ENCODE measurements around the gene AMIGO3.

Gene AMIGO3

GRCh38 chr3:49716169-49716568 lies 3.3 kb downstream of the AMIGO3 start:
- no peak overlapping the region for H3K4me3 ChIP-seq (replicated peaks; ENCODE audit: low read depth, low read length)
- peaks cover 21% of the 10 kb centered on the region for H3K36me3 ChIP-seq (ENCODE audit: control insufficient read depth, insufficient read depth, low read length)
- no peak for DNase-seq (ENCODE audit: extremely low read depth, insufficient read length)
- H3K27me3 ChIP-seq (replicated peaks; ENCODE audit: control insufficient read depth, insufficient read depth, low read length): no peaks in the 10 kb centered on the region
- no peak for TF ChIP-seq CTCF (IDR thresholded peaks at IDR 0.05; ENCODE audit: insufficient read depth, low read length, poor library complexity, severe bottlenecking)

GRCh38 chr3:49715611-49716121 lies 3.8 kb downstream of the AMIGO3 start:
- Histone ChIP-seq H3K27me3 (replicated peaks; ENCODE audit: control insufficient read depth, insufficient read depth, low read length) (no peaks in the 10 kb centered on the region), H3K4me3 (replicated peaks; ENCODE audit: low read depth, low read length) (no peak overlapping the region), H3K36me3 (ENCODE audit: control insufficient read depth, insufficient read depth, low read length) (peaks cover 16% of the 10 kb centered on the region)
- DNase-seq (ENCODE audit: extremely low read depth, insufficient read length): no peak
- TF ChIP-seq CTCF (IDR thresholded peaks at IDR 0.05; ENCODE audit: insufficient read depth, low read length, poor library complexity, severe bottlenecking): no peak

- H3K4me3 ChIP-seq (replicated peaks; ENCODE audit: low read depth, low read length): no peak overlapping the region
- no peaks in the 10 kb centered on the region for H3K27me3 ChIP-seq (replicated peaks; ENCODE audit: control insufficient read depth, insufficient read depth, low read length)
- TF ChIP-seq CTCF (IDR thresholded peaks at IDR 0.05; ENCODE audit: insufficient read depth, low read length, poor library complexity, severe bottlenecking): no peak
- H3K36me3 ChIP-seq (ENCODE audit: control insufficient read depth, insufficient read depth, low read length): peaks cover 16% of the 10 kb centered on the region
- no peak for DNase-seq (ENCODE audit: extremely low read depth, insufficient read length)
Observed at GRCh38 chr3:49714728-49715550, 4.5 kb downstream of the AMIGO3 start.

- H3K36me3 ChIP-seq (ENCODE audit: control insufficient read depth, insufficient read depth, low read length): peaks cover 16% of the 10 kb centered on the region
Observed at GRCh38 chr3:49713336-49714105, 6.0 kb downstream of the AMIGO3 start.

More at GRCh38 chr3:49713336-49714105, 6.0 kb downstream of the AMIGO3 start:
- no peak for DNase-seq (ENCODE audit: extremely low read depth, insufficient read length)
- no peak for TF ChIP-seq CTCF (IDR thresholded peaks at IDR 0.05; ENCODE audit: insufficient read depth, low read length, poor library complexity, severe bottlenecking)
- H3K27me3 ChIP-seq (replicated peaks; ENCODE audit: control insufficient read depth, insufficient read depth, low read length): no peaks in the 10 kb centered on the region
- H3K4me3 ChIP-seq (replicated peaks; ENCODE audit: low read depth, low read length): no peak overlapping the region

All from GM06990 (cell line).